Smooth muscle cell (in vitro differentiated cells): ENCODE results near the gene SLC7A6OS. TPM values are rescaled to one million over a fixed set of nuclear protein-coding genes. Genes with fewer than 3 reads are reported as not detected.
A peak's percentile ranks its signal among the peaks of the same experiment; 100 is the strongest.

Experiments
- DNase-seq: peaks from one replicate; lab custom pipeline; 2025; ENCODE audit not compliant: unreplicated experiment; lab: John Stamatoyannopoulos, UW
- H2AFZ ChIP-seq: fragments of 200-600 bp; sonication (generic); 2 replicates; pipeline ENCODE4 v1.6.0; 2016; ENCODE audit warnings: antibody characterized with exemption, low read depth, mild to moderate bottlenecking
- H3F3A ChIP-seq: fragments of 200-600 bp; sonication (generic); 2 replicates; pipeline ENCODE4 v1.6.0; 2017; ENCODE audit warnings: antibody characterized with exemption, low read depth
- H3K27ac ChIP-seq: fragments of 200-600 bp; sonication (generic); 2 replicates; pipeline ENCODE4 v1.5.1; 2016; ENCODE audit warnings: low read depth, mild to moderate bottlenecking
- H3K27me3 ChIP-seq: fragments of 200-600 bp; sonication (generic); 2 replicates; pipeline ENCODE4 v1.6.1; 2016; ENCODE audit warnings: low read depth, mild to moderate bottlenecking
- H3K36me3 ChIP-seq: fragments of 200-600 bp; sonication (generic); 2 replicates; pipeline ENCODE4 v1.5.1; 2016; ENCODE audit warnings: low read depth
- H3K4me1 ChIP-seq: fragments of 200-600 bp; sonication (generic); 2 replicates; pipeline ENCODE4 v1.5.1; 2016; ENCODE audit warnings: low read depth
- H3K4me2 ChIP-seq: fragments of 200-600 bp; sonication (generic); 2 replicates; pipeline ENCODE4 v1.6.0; 2016; ENCODE audit warnings: mild to moderate bottlenecking
- H3K4me3 ChIP-seq: fragments of 200-600 bp; sonication (generic); 2 replicates; pipeline ENCODE4 v1.5.1; 2016; ENCODE audit warnings: mild to moderate bottlenecking
- H3K79me2 ChIP-seq: fragments of 200-600 bp; sonication (generic); 2 replicates; pipeline ENCODE4 v1.6.0; 2016; ENCODE audit warnings: low read depth, mild to moderate bottlenecking
- H3K9ac ChIP-seq: fragments of 200-600 bp; sonication (generic); 2 replicates; pipeline ENCODE4 v1.6.0; 2016; ENCODE audit warnings: low read depth
- H3K9me3 ChIP-seq: fragments of 200-600 bp; sonication (generic); replicated peaks from 2 replicates; pipeline ENCODE4 v1.5.1; 2016; ENCODE audit warnings: low read depth
- H4K20me1 ChIP-seq: fragments of 200-600 bp; sonication (generic); 2 replicates; pipeline ENCODE4 v1.6.0; 2016; ENCODE audit warnings: low read depth
- WGBS: methylation state at CpG from one replicate; pipeline ENCODE4 v1.1.7; 2016; ENCODE audit warnings: low lambda C conversion rate; 5-methylcytosine and 5-hydroxymethylcytosine counted together
- polyA plus RNA-seq: library from polyadenylated mRNA; unstranded; fragments of >200 nt; fragmentation: Nextera tagmentation; extraction: Ambion mirVana; gene quantifications from 2 replicates; pipeline ENCODE4 v1.2.1, GENCODE V29; 2016
- total RNA-seq: library from RNA; depleted of rRNA; stranded (reverse); fragments of >200 nt; gene quantifications from 2 replicates; pipeline ENCODE4 v1.2.3, GENCODE V29; 2014
- TF ChIP-seq, protein P1 (sequence below): fragments of 200-600 bp; sonication (generic); IDR thresholded peaks from 2 replicates; pipeline ENCODE4 v1.5.1; 2017; ENCODE audit warnings: borderline replicate concordance, mild to moderate bottlenecking, antibody characterized with exemption; ENCODE audit not compliant: insufficient read depth, poor library complexity, severe bottlenecking

Gene SLC7A6OS
- total and polyA plus RNA-seq, 2 experiments from 2014 or later: 9.6 to 13.9 TPM

DNA sequence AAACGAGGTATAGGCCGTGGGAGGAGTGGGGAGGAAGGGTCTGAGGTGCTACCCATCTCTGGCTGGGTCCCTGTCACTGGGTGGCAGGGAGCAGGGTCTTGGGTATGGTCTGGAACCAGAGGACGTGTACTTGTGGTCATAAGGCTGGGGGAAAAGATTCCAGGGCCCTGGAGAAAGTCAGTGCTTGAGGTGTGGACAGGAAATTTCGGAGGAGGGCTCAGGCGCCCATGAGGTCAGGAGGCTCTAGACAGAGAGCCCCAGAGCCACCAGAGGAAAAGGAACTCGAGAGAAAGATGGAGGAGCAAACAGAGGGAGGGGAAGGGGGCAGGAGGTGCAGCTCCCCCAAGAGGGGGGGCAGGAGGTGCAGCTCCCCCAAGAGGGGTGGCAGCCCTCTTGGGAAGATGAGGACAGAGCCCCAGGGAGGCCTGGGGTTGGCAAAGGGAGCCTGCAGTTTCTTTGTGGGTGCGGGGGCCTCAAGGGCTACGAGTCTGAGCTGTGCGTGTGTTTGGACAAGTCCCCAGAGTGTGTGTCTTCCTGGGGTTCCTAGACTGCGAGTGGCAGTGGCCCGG is 47.1 kb downstream of the SLC7A6OS start:
- no peak for DNase-seq

DNA sequence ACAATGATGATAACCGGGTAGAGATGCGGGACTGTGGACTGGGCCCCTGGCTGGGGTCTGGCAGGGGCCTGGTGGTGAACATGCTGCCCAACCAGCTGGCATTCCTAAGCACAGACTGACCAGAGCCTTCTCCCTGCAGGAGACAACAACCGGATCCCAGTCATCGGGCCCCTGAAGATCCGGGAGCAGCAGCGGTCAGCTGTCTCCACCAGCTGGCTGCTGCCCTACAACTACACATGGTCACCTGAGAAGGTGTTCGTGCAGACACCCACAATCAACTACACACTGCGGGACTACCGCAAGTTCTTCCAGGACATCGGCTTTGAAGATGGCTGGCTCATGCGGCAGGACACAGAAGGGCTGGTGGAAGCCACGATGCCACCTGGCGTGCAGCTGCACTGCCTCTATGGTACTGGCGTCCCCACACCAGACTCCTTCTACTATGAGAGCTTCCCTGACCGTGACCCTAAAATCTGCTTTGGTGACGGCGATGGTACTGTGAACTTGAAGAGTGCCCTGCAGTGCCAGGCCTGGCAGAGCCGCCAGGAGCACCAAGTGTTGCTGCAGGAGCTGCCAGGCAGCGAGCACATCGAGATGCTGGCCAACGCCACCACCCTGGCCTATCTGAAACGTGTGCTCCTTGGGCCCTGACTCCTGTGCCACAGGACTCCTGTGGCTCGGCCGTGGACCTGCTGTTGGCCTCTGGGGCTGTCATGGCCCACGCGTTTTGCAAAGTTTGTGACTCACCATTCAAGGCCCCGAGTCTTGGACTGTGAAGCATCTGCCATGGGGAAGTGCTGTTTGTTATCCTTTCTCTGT is 51.5 kb downstream of the SLC7A6OS start:
- no peak overlapping the region for H3K4me2 ChIP-seq
- H3K4me1 ChIP-seq: no peaks in the 10 kb centered on the region
- no peak overlapping the region for H2AFZ ChIP-seq
- no peaks in the 10 kb centered on the region for H3K27me3 ChIP-seq
- no peak overlapping the region for H3K9ac ChIP-seq
- no peak overlapping the region for H3K27ac ChIP-seq
- peaks cover 3% of the 10 kb centered on the region for H3F3A ChIP-seq
- H3K4me3 ChIP-seq: no peak overlapping the region
- TF ChIP-seq, protein P1, sequence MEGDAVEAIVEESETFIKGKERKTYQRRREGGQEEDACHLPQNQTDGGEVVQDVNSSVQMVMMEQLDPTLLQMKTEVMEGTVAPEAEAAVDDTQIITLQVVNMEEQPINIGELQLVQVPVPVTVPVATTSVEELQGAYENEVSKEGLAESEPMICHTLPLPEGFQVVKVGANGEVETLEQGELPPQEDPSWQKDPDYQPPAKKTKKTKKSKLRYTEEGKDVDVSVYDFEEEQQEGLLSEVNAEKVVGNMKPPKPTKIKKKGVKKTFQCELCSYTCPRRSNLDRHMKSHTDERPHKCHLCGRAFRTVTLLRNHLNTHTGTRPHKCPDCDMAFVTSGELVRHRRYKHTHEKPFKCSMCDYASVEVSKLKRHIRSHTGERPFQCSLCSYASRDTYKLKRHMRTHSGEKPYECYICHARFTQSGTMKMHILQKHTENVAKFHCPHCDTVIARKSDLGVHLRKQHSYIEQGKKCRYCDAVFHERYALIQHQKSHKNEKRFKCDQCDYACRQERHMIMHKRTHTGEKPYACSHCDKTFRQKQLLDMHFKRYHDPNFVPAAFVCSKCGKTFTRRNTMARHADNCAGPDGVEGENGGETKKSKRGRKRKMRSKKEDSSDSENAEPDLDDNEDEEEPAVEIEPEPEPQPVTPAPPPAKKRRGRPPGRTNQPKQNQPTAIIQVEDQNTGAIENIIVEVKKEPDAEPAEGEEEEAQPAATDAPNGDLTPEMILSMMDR: no peak
- no peak for DNase-seq
- H4K20me1 ChIP-seq: no peaks in the 10 kb centered on the region
- 93% methylated on average over 27 of the region's 27 CpGs for whole genome bisulfite sequencing
- no peaks in the 10 kb centered on the region for H3K9me3 ChIP-seq
- no peaks in the 10 kb centered on the region for H3K36me3 ChIP-seq
- no peaks in the 10 kb centered on the region for H3K79me2 ChIP-seq

More for the DNA sequence above, 47.1 kb downstream of the SLC7A6OS start:
- Histone ChIP-seq H2AFZ (peak overlapping the region; percentile 65), H3F3A (peaks cover 8% of the 10 kb centered on the region), H3K9me3 (no peaks in the 10 kb centered on the region), H3K4me1 (peaks cover 7% of the 10 kb centered on the region), H3K4me2 (peak overlapping the region; percentile 91), H3K27me3 (no peaks in the 10 kb centered on the region), H3K36me3 (no peaks in the 10 kb centered on the region), H4K20me1 (peaks cover 21% of the 10 kb centered on the region), H3K79me2 (peaks cover 31% of the 10 kb centered on the region), H3K4me3 (peak overlapping the region; percentile 63), H3K27ac (peak overlapping the region; percentile 94), H3K9ac (peak overlapping the region; percentile 94)
- TF ChIP-seq, protein P1: no peak
- whole genome bisulfite sequencing: 48% methylated on average over 11 of the region's 11 CpGs

DNA sequence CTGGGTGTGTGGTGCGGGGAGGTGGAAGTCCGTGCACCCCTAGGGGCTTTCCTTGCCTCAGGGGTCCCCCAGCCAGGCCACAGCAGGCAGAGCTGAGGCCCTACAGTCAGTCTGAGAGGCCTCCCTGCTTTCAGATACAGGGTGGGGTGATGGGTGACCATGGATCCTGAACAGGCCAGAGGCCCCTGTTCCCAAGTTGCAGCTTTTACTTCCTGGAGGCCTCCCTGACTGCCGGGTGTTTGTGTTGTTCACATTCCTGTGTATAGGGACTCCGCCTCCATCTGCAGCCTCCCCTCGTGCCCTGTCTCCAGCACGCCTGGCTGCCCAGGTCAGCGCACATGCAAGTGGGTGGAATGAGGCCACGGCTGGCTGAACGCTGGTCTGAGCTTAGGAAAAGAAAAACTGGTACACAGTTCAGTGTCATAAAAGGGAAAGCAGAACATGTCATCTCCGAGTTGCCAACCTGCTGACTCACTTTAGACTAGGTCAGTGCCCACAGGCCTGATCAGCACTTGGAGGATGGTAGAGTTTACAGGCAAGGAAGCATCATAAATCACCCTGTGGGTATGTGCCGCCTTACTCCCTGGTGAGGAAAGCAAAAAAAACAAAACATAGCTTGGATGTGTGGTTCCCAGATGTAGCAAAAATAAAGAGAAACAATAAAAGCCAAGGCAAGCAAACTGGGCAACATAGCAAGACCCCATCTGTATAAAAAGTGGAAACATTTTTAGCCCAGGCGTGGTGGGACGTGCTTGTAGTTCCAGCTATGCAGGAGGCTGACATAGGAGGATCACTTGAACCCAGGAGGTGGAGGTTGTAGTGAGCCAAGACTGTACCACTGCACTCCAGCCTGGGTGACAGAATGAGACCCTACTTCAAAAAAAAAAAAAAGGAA is 52.6 kb downstream of the SLC7A6OS start:
- Histone ChIP-seq H3K27ac (peak overlapping the region; percentile 68), H3K9me3 (no peaks in the 10 kb centered on the region), H3K9ac (no peak overlapping the region), H3K4me1 (no peaks in the 10 kb centered on the region), H3K27me3 (no peaks in the 10 kb centered on the region), H3K79me2 (no peaks in the 10 kb centered on the region), H2AFZ (no peak overlapping the region), H3K4me2 (peak overlapping the region; percentile 42), H3F3A (no peaks in the 10 kb centered on the region), H3K4me3 (no peak overlapping the region), H4K20me1 (no peaks in the 10 kb centered on the region), H3K36me3 (no peaks in the 10 kb centered on the region)
- TF ChIP-seq, protein P1: no peak
- no peak for DNase-seq
- WGBS: 51% methylated on average over 13 of the region's 13 CpGs
